AG08396 (cell line): Measurements from ENCODE around the gene REG3G.

Experiments used
- DNase-seq: peaks from one replicate; pipeline ENCODE4 v3.0.0; 2012; ENCODE audit warnings: low spot score, mixed read lengths

Gene REG3G

GRCh38 chr2:79025421-79025820, at the start of gene REG3G:
Gene REG3G (plus strand): TSS chr2:79025702. CDS start chr2:79026094, 392 bp downstream.
- no peak for DNase-seq

GRCh38 chr2:78977661-78978145, 47.8 kb upstream of the REG3G start:
- no peak for DNase-seq

- no peak for DNase-seq
These were observed 47.2 kb upstream of the REG3G start for GRCh38 chr2:78978340-78978739.

- no peak for DNase-seq
These were observed 45.9 kb upstream of the REG3G start for GRCh38 chr2:78979380-78980151.

- DNase-seq: no peak
These were observed 45.4 kb upstream of the REG3G start for GRCh38 chr2:78980152-78980465.

- no peak for DNase-seq
These were observed 44.6 kb upstream of the REG3G start for GRCh38 chr2:78980871-78981270.

- DNase-seq: no peak
These were observed 42.7 kb upstream of the REG3G start for GRCh38 chr2:78982638-78983330.

GRCh38 chr2:78984386-78984785, 41.1 kb upstream of the REG3G start:
- no peak for DNase-seq

- DNase-seq: no peak
These were observed 39.9 kb upstream of the REG3G start for GRCh38 chr2:78985558-78985957.

- no peak for DNase-seq
These were observed 36.5 kb upstream of the REG3G start for GRCh38 chr2:78989051-78989450.

GRCh38 chr2:78992451-78992806, 33.1 kb upstream of the REG3G start:
- DNase-seq: peak; percentile 12

GRCh38 chr2:78992807-78993517, 32.5 kb upstream of the REG3G start:
- DNase-seq: no peak

- DNase-seq: no peak
These were observed 31.9 kb upstream of the REG3G start for GRCh38 chr2:78993518-78994148.

- no peak for DNase-seq
These were observed 30.7 kb upstream of the REG3G start for GRCh38 chr2:78994789-78995188.

GRCh38 chr2:78999406-78999805, 26.1 kb upstream of the REG3G start:
- no peak for DNase-seq

GRCh38 chr2:79000008-79000576, 25.4 kb upstream of the REG3G start:
- no peak for DNase-seq

GRCh38 chr2:79001285-79001684, 24.2 kb upstream of the REG3G start:
- no peak for DNase-seq

- no peak for DNase-seq
These were observed 20.8 kb upstream of the REG3G start for GRCh38 chr2:79004680-79005079.

- no peak for DNase-seq
These were observed 20.3 kb upstream of the REG3G start for GRCh38 chr2:79005216-79005615.

GRCh38 chr2:79009388-79009787, 16.1 kb upstream of the REG3G start:
- DNase-seq: no peak

GRCh38 chr2:79011496-79011895, 14.0 kb upstream of the REG3G start:
- DNase-seq: no peak

GRCh38 chr2:79013629-79014028, 11.9 kb upstream of the REG3G start:
- no peak for DNase-seq
